Gastroesophageal sphincter (tissue), 3 donors: ENCODE data around the gene STYXL2.

Source experiments
- EP300 ChIP-seq: sonication (generic); formaldehyde crosslinking; IDR thresholded peaks from one replicate; pipeline ENCODE4 v1.6.1; 2017; ENCODE audit warnings: antibody characterized with exemption, mild to moderate bottlenecking
- POLR2A ChIP-seq, 2 donors: fragments of 450-650 bp; IDR thresholded peaks; one replicate each; pipeline ENCODE4 v1.6.1; 2017; ENCODE audit warnings: antibody characterized with exemption in 2 of 2, mild to moderate bottlenecking in 2 of 2, moderate library complexity in 1 of 2
- POLR2AphosphoS5 ChIP-seq: sonication (generic); formaldehyde crosslinking; IDR thresholded peaks from one replicate; pipeline ENCODE4 v1.6.1; 2017; ENCODE audit warnings: antibody characterized with exemption
- TF ChIP-seq, protein P1 (sequence below), 4 experiments: fragments of 200-600 bp in 2 of 4; fragments of 450-650 bp in 2 of 4; sonication (generic) in 1 of 4; IDR thresholded peaks; one replicate each; pipeline ENCODE4 v1.5.1; 2017 to 2019; ENCODE audit warnings: antibody characterized with exemption in 4 of 4, mild to moderate bottlenecking in 2 of 4, moderate library complexity in 2 of 4

DNA sequence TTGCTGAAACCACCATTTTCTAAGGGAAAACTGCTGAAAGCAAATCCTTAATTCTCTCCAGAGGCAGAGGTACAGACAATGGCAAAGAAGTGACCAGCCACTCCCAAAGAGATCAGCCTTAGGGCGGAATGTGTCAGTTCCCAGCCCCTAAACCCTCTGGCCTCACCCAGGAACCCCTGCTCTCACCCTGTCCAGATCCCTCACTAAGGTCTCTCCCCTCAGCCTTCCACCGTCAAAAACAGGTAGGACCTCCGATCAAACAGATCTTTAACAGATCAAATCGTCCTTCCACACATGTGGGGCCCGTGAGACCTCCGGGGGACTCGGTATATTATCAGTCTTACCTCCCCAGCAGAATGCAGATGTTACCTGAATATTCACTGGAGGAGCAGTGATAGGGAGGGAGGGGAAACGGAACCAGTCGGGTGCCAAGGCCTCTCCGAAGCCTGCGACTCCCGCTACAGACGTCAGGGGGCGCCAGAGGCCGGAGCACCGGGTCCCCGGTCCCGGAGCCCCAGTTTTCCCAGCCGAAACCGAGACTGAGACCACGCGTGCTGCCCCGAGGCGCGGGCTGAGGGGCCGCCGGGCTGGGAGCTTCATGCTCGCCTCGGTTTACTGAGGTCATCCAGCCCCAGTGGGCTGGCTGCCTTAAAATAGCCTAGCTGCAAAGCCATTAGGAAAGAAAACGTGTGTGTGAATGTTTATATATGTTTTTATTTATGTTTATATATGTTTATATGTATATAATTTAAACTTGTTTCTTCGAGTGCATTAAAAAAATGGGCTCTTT, 27.3 kb upstream of the STYXL2 start:
- TF ChIP-seq, protein P1, sequence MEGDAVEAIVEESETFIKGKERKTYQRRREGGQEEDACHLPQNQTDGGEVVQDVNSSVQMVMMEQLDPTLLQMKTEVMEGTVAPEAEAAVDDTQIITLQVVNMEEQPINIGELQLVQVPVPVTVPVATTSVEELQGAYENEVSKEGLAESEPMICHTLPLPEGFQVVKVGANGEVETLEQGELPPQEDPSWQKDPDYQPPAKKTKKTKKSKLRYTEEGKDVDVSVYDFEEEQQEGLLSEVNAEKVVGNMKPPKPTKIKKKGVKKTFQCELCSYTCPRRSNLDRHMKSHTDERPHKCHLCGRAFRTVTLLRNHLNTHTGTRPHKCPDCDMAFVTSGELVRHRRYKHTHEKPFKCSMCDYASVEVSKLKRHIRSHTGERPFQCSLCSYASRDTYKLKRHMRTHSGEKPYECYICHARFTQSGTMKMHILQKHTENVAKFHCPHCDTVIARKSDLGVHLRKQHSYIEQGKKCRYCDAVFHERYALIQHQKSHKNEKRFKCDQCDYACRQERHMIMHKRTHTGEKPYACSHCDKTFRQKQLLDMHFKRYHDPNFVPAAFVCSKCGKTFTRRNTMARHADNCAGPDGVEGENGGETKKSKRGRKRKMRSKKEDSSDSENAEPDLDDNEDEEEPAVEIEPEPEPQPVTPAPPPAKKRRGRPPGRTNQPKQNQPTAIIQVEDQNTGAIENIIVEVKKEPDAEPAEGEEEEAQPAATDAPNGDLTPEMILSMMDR (IDR thresholded peaks at IDR 0.05), result peak; percentile 86 to 99 (median 90)
- TF ChIP-seq POLR2AphosphoS5 (no peak), EP300 (no peak), POLR2A (IDR thresholded peaks at IDR 0.05) (no peak)
